Nephron (organoid): Measurements from ENCODE around the gene ALDH3B1.
"Not testable (repeated sequence)": the region's sequence is repeated elsewhere in the genome, so short reads cannot be mapped to it uniquely, and the experiment has no call there.

Experiments
- H3K27ac Mint-ChIP-seq, 3 experiments: 2 replicates each; pipeline ENCODE4 v1.8.0; 2020; ENCODE audit warnings: mixed read lengths in 3 of 3, mild to moderate bottlenecking in 2 of 3, moderate library complexity in 1 of 3
- H3K27me3 Mint-ChIP-seq: 2 replicates; pipeline ENCODE4 v1.8.0; 2021; ENCODE audit warnings: low read depth, mild to moderate bottlenecking, moderate library complexity, mixed read lengths
- H3K36me3 Mint-ChIP-seq: 2 replicates; pipeline ENCODE4 v1.8.0; 2020; ENCODE audit warnings: low read depth, mixed read lengths
- H3K4me1 Mint-ChIP-seq: 2 replicates; pipeline ENCODE4 v1.8.0; 2020; ENCODE audit warnings: mixed read lengths
- H3K4me3 Mint-ChIP-seq, 3 experiments: 2 replicates each; pipeline ENCODE4 v1.8.0; 2020; ENCODE audit warnings: mild to moderate bottlenecking in 3 of 3, mixed read lengths in 3 of 3, moderate library complexity in 2 of 3
- H3K9me3 Mint-ChIP-seq: 2 replicates; pipeline ENCODE4 v1.8.0; 2020; ENCODE audit warnings: mixed read lengths
- CTCF ChIP-seq, 3 experiments: fragments of 200-600 bp; sonication (generic); IDR thresholded peaks; one replicate each; pipeline ENCODE4 v1.5.0; 2021; ENCODE audit warnings: antibody characterized with exemption in 3 of 3; ENCODE audit not compliant: unreplicated experiment in 3 of 3

The ALDH3B1 gene, protein sequence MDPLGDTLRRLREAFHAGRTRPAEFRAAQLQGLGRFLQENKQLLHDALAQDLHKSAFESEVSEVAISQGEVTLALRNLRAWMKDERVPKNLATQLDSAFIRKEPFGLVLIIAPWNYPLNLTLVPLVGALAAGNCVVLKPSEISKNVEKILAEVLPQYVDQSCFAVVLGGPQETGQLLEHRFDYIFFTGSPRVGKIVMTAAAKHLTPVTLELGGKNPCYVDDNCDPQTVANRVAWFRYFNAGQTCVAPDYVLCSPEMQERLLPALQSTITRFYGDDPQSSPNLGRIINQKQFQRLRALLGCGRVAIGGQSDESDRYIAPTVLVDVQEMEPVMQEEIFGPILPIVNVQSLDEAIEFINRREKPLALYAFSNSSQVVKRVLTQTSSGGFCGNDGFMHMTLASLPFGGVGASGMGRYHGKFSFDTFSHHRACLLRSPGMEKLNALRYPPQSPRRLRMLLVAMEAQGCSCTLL

DNA sequence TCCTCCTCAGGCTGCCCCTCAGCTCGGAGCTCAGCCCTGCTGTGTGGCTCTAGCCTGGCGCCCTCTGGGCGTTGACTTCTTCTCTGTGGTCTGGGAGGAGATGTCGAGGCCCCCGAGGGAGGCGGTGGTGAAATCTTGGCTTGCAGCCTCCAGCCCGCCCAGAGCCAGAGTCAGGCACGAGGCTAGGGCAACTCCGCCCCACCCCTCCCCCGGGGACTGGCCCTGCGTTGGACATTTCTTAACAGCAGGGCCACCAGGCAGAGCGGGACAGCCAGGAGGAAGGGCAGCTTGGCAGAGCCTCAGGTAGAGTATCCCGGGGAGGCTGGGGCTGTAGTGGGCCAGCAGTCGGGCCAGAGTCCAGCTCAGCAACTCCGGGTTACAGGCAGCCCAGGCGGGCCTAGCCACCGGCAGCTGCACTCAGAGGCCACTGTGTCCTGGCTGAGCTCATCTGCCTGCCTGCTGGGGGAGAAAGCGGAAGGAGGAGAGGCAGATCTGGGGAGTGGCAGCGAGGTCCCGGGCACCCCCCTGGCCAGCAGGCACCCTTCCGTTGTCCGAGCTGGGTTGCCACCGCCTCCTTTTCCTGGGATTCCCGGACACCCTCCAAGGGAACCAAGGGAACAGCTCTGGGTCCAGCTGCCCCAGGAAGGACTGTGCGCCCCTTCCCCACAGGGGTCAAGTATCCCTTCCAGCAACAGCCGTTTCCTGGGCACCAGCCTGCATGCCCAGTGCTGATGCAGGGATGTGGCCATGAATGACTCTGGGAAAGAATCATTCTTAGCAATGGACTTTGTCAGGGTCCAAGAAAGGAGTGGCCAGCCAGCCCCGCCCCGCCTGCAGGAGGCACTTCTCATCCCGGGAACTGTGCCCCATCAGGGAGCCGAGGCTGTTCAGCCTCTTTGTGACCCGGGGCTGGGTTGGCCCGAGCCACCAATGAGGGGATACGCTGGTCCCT, at the start of gene ALDH3B1:
Gene ALDH3B1, plus strand, starts transcription at position 238 of the 952 bp plus-strand sequence. CDS start 4,971 bp downstream, outside the sequence.
- peak within 1 kb of the TSS in 2 of 3 experiments; percentile 44 to 51 for H3K4me3 Mint-ChIP-seq
- H3K9me3 Mint-ChIP-seq = no peaks in the 10 kb centered on the region
- no peak for TF ChIP-seq CTCF (IDR thresholded peaks at IDR 0.05; ENCODE audit: unreplicated experiment in 3 of 3)
- no peaks in the 10 kb centered on the region for H3K36me3 Mint-ChIP-seq
- peak within 1 kb of the TSS; percentile 63 to 91 (median 75) for H3K27ac Mint-ChIP-seq
- peaks cover 29% of the 10 kb centered on the region for H3K27me3 Mint-ChIP-seq
- H3K4me1 Mint-ChIP-seq = peaks cover 23% of the 10 kb centered on the region

- H3K27ac Mint-ChIP-seq, H3K4me1 Mint-ChIP-seq, H3K4me3 Mint-ChIP-seq, H3K9me3 Mint-ChIP-seq, H3K36me3 Mint-ChIP-seq: not testable (repeated sequence)
- H3K27me3 Mint-ChIP-seq = peaks cover 27% of the 10 kb centered on the region
Measured at GRCh38 chr11:67963217-67963616, 46.9 kb upstream of the ALDH3B1 start.

GRCh38 chr11:67963879-67964278, 46.2 kb upstream of the ALDH3B1 start:
- not testable (repeated sequence) for H3K4me1 Mint-ChIP-seq, H3K4me3 Mint-ChIP-seq, H3K9me3 Mint-ChIP-seq, H3K36me3 Mint-ChIP-seq, H3K27ac Mint-ChIP-seq
- H3K27me3 Mint-ChIP-seq = peaks cover 21% of the 10 kb centered on the region

GRCh38 chr11:67964746-67965145, 45.4 kb upstream of the ALDH3B1 start:
- not testable (repeated sequence) for H3K27ac Mint-ChIP-seq, H3K4me3 Mint-ChIP-seq, H3K9me3 Mint-ChIP-seq, H3K4me1 Mint-ChIP-seq, H3K36me3 Mint-ChIP-seq
- H3K27me3 Mint-ChIP-seq = peaks cover 20% of the 10 kb centered on the region

DNA sequence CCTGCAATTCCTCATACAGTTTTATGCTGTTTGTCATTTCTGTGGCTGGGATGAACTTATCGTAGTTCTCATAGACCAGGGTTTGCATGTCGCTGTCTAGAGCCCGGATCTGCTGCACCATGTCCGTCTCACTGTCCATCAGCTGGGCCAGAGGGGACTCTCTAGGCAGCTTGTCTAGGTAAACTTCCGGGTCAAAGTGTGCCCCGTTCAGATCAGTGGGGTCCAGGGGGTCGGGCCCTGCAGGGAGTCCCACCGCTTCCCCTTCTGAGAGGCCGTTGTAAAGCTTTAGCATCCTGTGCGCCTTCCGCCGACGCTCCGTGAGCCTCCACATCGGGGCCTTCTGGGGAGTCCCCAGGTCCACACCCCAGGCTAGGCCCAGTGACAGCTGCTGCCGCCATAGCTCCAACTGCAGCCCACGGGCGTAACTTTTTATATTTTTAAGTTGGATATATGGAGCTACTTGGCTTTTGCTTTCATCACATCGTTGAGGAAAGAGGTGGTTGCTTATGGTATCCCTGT, 44.2 kb upstream of the ALDH3B1 start:
- H3K36me3 Mint-ChIP-seq, H3K4me3 Mint-ChIP-seq, H3K27ac Mint-ChIP-seq, H3K4me1 Mint-ChIP-seq, H3K9me3 Mint-ChIP-seq: not testable (repeated sequence)
- H3K27me3 Mint-ChIP-seq = peaks cover 18% of the 10 kb centered on the region

DNA sequence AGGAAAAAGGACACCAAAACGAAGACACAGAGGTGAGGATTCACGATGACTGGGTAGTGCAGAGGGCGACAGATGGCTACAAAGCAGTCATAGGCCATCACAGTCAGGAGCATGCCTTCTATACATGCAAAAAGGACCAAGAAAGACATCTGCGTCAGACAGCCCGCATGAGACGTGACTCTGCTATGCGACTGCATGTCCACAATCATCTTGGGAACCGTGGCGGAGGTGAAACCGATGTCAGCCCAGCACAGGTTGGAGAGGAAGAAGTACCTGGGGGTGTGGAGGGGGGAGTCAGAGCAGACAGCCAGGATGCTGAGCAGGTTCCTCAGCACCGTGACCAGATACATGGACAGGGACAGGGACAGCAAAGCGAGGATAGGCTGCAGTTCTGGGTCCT, 35.4 kb upstream of the ALDH3B1 start:
- not testable (repeated sequence) for H3K4me1 Mint-ChIP-seq, H3K4me3 Mint-ChIP-seq, H3K27ac Mint-ChIP-seq, H3K9me3 Mint-ChIP-seq, H3K36me3 Mint-ChIP-seq
- peaks cover 33% of the 10 kb centered on the region for H3K27me3 Mint-ChIP-seq

DNA sequence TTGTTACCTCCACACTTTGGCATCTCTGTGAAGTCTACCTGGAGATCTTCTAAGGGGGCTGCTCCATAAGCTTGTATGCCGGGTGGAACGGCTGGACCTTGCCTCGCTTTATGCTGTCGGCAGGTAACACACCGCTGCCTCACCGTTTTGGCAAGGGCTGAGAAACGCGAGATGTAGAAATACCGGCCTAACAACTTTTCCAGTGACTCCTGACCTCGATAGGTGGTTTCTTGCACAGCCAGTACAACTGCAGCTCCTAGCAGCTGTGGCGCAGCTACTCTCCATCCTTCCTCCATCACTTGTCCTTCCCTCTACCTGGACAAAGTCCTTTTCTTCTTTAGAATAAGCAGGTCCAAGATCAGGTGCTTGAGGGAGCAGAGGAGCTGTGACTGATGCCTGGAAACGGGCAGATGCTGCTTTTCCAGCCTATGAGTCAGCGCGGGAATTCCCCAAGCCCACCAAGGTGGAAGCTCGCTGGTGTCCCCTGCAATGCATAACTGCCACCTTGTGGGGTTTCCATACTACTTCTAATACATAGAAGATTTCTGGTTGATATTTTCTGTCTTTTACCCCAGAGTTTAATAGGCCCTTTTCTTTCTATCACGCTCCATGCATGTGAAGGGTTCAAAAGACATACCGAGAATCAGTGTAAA, 31.2 kb upstream of the ALDH3B1 start:
- not testable (repeated sequence) for H3K4me1 Mint-ChIP-seq, H3K4me3 Mint-ChIP-seq, H3K36me3 Mint-ChIP-seq, H3K27ac Mint-ChIP-seq, H3K9me3 Mint-ChIP-seq
- peaks cover 35% of the 10 kb centered on the region for H3K27me3 Mint-ChIP-seq

- H3K27me3 Mint-ChIP-seq = peaks cover 35% of the 10 kb centered on the region
- H3K9me3 Mint-ChIP-seq, H3K4me3 Mint-ChIP-seq, H3K27ac Mint-ChIP-seq, H3K4me1 Mint-ChIP-seq, H3K36me3 Mint-ChIP-seq: not testable (repeated sequence)
Measured at GRCh38 chr11:67981226-67981625, 28.9 kb upstream of the ALDH3B1 start.

GRCh38 chr11:67982255-67982857, 27.8 kb upstream of the ALDH3B1 start:
- H3K36me3 Mint-ChIP-seq, H3K27ac Mint-ChIP-seq, H3K4me3 Mint-ChIP-seq, H3K9me3 Mint-ChIP-seq, H3K4me1 Mint-ChIP-seq: not testable (repeated sequence)
- peaks cover 29% of the 10 kb centered on the region for H3K27me3 Mint-ChIP-seq
